Cortex of kidney (tissue), 1 donor: ENCODE results near the gene BTBD17.

Experiments used
- DNase-seq: peaks from one replicate; lab custom pipeline; 2025; lab: John Stamatoyannopoulos, UW

BTBD17 gene

DNA sequence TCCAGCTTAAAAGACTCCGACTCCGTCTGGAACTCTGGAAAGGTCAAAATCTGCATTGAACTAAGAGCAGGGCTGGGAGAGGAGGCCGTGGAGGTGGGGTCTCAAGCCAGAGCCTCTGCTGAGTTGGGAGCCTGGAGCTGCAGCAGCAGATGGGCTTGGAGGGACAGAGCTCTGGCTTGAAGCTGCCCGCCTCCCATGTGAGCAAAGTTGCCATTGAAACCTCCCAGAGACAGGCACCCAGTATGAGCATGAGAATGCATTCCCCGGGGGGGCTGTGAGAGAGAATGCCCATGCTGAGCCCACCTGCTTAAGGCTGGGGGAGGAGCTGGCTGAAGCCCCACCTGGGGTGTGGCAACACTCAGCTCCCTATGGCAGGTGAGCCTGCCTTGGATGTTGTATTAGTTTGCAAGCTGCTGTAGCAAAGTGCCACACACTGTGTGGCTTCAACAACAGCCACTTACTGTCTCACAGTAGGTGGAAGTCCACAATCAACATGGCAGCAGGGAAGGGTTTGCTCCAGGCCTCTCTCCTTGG lies 26.1 kb downstream of the BTBD17 start:
- no peak for DNase-seq

- DNase-seq = no peak
These were observed 27.2 kb downstream of the BTBD17 start for GRCh38 chr17:74334393-74335039.

GRCh38 chr17:74332763-74333283 lies 28.8 kb downstream of the BTBD17 start:
- DNase-seq = no peak

- DNase-seq = no peak
These were observed 29.5 kb downstream of the BTBD17 start for GRCh38 chr17:74332017-74332650.

DNA sequence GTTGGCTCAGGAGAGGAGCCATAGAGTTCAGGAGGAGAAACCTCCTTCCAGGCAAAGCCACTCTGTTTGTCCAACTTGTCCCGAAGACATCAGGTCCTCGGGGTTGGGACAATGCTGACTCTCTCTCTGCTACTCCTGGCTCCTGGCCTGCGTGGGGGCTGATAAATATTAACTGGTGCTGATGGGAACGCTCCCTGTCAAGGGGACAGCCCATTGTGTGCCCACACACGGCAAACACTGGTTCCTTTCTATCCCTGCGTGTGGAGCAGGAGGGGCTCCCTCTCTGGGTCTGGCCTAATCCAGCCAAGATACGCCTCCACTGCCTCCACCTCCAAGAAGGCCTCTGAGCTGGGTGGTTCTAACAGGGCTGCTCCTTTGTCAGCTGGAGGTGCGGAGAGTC lies 31.2 kb downstream of the BTBD17 start:
- DNase-seq = no peak

- DNase-seq = no peak
These were observed 32.3 kb downstream of the BTBD17 start for GRCh38 chr17:74329378-74329777.

DNA sequence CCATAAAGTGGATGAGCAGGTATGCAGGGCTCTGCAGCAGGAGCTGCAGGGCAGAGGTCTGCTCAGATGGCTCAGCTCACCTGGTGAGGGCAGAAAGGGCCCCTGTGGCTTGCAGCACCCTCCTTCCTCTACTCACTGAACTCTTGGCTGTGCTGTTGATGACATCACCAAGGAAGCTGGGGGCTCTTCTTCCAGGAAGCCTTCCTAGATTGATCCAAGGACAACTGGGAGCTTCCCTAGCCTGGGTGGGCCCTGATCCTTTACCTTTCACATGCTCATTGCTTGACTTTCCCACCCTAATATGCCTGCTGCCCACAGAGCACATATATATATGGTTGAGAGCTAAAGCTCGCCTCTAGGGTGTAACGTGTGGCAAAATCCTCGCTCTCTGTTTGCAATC lies 33.2 kb downstream of the BTBD17 start:
- DNase-seq = no peak

DNA sequence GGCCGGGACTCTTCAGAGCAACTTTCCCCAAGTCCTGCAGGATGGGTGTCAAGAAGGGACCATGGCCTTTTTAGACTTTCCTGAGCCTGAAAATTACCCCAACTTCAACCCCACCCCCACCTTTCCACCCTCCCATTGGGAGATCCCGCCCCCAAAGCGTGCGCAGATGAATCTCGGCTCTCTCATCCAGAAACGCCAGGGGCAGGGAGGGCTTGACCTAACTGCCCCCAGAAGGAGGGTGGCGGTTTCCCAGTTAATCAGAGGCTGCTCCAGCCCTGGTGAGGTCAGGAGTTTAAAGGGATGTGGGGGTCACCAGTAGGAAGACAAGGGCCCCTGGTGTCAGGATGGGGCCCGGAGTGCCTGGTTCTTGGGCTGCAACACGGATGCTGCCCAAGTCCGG lies 35.2 kb downstream of the BTBD17 start:
- no peak for DNase-seq

DNA sequence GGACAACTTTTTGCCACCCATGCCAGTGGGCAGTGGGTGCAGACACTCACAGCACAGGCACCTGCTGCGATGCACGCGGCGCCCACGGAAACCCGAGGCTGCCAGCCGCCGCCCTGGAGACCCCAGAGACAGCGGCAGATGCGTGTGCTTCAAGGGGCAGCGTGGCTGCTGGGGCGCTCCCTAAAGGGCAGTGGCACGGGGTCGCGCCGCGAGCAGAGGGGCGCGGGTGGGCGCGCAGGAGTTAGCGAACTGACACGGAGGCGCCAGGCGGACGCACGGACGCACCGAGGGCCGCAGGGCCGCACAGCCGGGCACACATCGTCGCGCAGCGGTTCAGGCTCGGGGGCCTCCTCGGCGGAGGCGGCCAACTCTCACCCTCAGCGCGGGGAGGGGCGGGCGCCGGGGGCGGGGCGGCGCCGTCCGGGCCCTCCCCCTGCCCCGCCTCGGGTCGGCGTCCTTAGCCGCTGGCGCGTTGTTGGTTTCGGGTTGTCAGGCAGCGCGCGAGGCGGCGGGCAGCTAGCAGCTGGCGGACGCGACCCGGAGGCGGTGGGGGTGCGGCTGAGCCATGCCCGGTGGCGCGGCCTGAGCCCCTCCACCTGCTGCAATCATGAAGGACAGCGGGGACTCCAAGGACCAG lies 35.8 kb downstream of the BTBD17 start, which contains the start of gene KIF19:
Gene KIF19 (plus strand): TSS at position 484 of the 637 bp plus-strand sequence. CDS start 124 bp downstream, at position 608.
- DNase-seq = no peak

DNA sequence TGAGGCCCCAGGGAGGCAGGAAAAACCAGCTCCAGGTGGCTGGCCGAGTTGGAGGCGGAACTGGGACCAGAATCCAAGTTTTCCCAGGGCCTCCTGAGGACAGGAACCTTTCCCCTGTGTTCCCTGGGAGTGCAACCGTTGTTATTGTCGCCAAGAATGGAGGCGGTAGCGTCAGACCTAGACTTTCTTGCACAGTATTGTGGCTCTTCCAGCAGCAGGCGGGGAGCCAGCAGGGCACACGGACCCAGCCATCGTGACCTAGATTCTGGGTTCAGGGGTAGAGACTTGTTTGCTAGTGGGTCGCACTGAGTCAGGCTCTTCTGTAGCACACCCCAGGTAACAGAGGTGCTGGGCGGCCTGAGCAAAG lies 36.3 kb downstream of the BTBD17 start:
- no peak for DNase-seq

GRCh38 chr17:74324521-74324920 lies 37.1 kb downstream of the BTBD17 start:
- DNase-seq = no peak

DNA sequence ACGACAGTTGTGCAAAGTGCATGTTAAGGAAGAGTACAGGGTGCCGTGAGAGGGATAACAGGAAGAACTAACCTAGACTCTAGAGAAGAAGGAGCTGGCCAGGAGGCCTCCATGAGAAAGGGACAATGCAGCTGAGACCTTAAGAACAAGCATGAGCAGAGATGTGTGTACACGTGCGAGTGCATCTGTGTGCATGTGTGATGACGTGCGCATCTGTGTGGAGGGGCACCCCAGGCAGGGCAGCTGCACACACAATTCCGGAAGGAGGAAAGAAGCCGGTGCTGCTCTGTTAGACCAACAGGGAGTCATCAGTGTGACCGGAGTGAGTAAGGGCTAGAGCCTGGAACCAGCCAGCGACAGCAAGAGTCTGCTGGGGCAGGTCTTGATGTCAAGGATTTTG lies 43.3 kb downstream of the BTBD17 start:
- DNase-seq = no peak

- DNase-seq = no peak
These were observed 44.6 kb downstream of the BTBD17 start for GRCh38 chr17:74317071-74317470.

DNA sequence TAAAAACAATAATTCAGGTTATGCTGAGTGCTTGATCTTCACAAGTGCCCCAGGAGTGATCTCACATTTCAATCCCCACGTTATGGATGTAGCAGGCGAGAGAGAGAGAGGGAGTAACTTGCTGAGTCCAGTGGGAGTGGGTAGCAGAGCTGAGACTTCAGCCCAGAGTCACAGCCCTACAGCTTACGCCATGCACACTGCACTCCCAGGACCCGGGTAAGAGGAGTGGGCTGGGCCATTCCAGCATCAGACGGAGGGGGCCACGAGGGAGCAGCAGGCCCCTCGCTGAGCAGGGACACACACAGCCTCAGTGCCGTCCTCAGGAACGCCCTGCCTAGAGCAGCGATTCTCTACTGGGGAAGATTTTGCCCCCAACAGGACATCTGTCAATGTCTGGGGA lies 45.4 kb downstream of the BTBD17 start:
- no peak for DNase-seq

DNA sequence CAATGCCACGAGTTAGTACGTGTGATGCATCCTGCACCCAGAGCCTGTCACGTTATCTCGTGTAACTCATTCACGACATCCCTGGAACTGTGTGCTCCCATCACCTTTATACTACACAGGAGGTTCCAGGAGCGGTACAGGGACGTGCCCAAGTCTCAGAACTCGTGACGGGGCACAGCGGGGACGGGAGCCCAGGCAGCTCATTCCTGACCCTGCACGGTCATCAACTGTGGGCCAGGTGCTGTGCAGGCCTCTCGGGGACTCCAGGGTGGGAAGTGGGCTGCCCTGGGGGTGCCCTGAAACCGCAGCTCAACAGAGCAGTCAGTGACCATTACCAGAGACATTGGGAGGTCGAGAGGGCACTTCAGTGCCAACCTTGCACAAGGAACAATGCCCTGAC lies 46.8 kb downstream of the BTBD17 start:
- DNase-seq = no peak

DNA sequence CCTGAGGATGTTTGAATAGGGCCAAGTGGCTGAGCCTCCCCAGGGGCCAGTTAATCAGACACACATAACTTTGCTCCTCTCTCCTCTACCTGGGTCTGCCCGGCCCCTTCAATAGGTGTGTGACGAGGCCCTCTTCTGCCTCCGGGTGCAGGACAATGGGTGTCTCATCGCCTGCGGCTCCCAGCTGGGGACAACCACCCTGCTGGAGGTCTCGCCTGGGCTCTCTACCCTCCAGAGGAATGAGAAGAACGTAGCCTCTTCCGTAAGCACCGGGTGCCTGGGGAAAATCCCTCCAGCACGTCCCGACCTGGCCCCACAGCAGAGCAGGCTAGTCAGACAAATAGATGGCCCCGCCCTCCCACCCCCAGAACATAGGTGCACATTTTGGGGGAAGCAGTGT lies 51.8 kb downstream of the BTBD17 start:
- DNase-seq = no peak

GRCh38 chr17:74307984-74308773 lies 53.5 kb downstream of the BTBD17 start:
- no peak for DNase-seq
